Hindlimb muscle (tissue), 1 donor: ENCODE data around the gene MYOF. TPM values are rescaled to one million over a fixed set of nuclear protein-coding genes. Genes with fewer than 3 reads are reported as not detected.

Source experiments
- DNase-seq: peaks from one replicate; pipeline ENCODE4 v3.0.0-alpha.2; 2013
- polyA plus RNA-seq: library from polyadenylated mRNA; unstranded; fragments of 120-200 nt; gene quantifications from one replicate; pipeline ENCODE4 v1.2.1, GENCODE V29; 2013; ENCODE audit not compliant: insufficient read length

Gene MYOF, protein sequence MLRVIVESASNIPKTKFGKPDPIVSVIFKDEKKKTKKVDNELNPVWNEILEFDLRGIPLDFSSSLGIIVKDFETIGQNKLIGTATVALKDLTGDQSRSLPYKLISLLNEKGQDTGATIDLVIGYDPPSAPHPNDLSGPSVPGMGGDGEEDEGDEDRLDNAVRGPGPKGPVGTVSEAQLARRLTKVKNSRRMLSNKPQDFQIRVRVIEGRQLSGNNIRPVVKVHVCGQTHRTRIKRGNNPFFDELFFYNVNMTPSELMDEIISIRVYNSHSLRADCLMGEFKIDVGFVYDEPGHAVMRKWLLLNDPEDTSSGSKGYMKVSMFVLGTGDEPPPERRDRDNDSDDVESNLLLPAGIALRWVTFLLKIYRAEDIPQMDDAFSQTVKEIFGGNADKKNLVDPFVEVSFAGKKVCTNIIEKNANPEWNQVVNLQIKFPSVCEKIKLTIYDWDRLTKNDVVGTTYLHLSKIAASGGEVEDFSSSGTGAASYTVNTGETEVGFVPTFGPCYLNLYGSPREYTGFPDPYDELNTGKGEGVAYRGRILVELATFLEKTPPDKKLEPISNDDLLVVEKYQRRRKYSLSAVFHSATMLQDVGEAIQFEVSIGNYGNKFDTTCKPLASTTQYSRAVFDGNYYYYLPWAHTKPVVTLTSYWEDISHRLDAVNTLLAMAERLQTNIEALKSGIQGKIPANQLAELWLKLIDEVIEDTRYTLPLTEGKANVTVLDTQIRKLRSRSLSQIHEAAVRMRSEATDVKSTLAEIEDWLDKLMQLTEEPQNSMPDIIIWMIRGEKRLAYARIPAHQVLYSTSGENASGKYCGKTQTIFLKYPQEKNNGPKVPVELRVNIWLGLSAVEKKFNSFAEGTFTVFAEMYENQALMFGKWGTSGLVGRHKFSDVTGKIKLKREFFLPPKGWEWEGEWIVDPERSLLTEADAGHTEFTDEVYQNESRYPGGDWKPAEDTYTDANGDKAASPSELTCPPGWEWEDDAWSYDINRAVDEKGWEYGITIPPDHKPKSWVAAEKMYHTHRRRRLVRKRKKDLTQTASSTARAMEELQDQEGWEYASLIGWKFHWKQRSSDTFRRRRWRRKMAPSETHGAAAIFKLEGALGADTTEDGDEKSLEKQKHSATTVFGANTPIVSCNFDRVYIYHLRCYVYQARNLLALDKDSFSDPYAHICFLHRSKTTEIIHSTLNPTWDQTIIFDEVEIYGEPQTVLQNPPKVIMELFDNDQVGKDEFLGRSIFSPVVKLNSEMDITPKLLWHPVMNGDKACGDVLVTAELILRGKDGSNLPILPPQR (N-terminal part only)
- polyA plus RNA-seq = 51.4 TPM

- peak; percentile 83 for DNase-seq
Observed at GRCh38 chr10:93482145-93482834, at the start of gene MYOF. TSS of gene MYOF (minus strand) at chr10:93482334. CDS start at chr10:93482194, 140 bp downstream.

- no peak for DNase-seq
Observed at GRCh38 chr10:93518531-93518930, 36.4 kb upstream of the MYOF start.

DNA sequence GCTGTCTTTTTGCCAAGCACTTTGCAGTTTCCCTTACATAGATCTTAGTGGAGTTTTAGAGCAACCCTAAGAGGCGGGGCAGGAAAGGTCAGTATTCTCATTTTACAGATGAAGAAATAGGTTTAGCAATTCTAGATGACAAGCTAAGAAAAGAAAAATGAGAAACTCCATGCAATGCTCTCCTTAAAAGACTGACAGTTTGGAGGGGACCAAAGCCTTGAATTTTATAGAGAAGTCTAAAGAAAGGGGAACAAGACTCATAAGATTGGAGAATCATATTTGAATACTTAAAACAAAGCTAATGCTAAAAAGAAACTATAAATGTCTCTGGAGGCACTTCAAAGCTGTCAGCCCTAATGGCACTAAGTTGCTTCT, 33.9 kb upstream of the MYOF start:
- no peak for DNase-seq

DNA sequence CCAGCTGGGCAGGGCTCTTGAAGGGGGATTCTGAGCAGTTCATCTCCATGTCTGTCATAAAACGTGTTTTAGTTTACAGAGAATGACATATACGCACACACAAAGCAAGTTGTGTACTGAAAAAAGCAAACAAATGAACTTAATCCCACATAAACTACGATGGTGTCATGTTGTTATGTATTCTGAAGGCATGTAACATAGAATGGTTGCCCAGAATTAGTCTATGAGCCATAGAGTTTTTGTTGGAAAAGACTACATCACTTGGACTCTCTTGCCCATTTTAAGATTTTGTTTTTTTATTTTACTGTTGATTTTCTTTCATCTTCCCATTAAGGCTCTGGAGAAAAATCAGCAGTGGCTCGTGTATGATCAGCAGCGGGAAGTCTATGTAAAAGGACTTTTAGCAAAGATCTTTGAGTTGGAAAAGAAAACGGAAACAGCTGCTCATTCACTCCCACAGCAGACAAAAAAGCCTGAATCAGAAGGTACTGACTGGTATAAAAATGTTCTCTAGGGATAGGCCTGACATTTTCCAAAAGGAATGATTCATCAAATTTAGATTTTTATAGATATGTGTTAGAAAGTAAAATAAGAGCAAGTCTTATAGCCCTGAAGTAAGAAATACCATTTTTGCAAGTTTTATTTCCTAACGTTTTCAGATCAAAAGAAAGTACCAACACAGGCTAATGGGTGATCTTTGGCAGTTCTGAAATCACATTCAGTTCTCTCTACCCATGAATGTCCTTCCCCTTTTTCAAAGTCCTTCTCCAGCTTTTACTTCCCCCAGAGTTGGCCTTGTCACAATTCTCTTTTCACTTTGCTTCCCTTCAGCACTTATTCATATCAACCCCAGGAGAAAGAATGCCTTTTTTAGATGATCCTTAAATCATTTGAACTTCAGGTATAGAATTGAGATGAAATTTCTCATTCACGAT, 33.2 kb upstream of the MYOF start:
- DNase-seq = no peak

DNA sequence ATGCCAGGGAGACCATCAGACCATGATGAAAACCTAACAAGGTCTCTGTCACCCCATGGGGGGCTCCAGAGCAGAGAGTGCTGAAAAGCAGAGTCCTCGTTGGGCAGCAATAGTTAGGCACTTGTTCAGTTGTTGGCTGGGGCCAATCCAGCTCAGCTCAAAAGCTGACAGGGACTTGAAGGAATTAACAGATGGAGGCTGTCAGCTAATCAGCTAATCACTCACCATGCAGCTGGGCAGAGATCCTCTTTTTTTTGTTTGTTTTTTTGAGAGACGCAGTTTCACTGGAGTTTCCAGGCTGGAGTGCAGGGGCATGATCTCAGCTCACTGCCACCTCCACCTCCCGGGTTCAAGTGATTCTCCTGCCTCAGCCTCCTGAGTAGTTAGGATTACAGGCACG, 32.4 kb upstream of the MYOF start:
- DNase-seq = no peak

GRCh38 chr10:93513091-93513490, 31.0 kb upstream of the MYOF start:
- no peak for DNase-seq

DNA sequence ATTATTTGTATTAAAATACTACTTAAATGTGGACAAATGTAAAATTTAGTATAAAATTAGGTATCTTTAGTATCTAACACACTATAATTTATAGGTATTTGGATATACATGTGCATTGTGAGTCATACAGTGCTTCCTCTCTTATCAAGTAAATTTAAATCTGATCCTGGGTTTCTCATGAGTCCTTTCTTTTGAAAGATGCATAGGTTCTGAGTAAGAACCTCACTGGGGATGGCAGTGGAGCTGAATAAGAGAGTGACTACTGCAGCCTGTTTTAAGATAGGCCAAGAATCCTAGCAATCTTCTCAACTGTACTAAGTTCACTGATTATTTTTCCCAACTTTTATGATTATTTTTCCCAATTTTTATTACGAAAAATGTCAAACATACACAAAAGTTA, 30.4 kb upstream of the MYOF start:
- no peak for DNase-seq

DNA sequence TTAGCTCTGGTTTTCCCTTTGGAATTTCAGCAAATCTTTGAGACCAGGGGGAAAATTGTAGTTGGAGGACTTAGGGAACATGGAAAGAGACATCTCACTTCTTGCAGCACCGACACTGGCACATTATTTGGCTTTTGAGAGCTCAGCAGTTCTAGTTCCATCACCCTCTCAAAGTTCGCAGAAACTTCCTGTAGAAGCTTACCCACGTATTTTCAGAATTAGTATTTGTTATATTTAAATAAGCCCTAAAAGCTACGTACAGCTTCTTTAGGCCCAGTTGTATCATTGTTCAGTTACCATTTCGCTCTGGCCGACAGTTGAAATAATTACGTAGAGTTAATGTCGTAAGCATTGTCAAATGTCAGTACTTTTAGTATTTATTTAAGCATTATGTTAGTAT, 27.7 kb upstream of the MYOF start:
- DNase-seq = no peak

DNA sequence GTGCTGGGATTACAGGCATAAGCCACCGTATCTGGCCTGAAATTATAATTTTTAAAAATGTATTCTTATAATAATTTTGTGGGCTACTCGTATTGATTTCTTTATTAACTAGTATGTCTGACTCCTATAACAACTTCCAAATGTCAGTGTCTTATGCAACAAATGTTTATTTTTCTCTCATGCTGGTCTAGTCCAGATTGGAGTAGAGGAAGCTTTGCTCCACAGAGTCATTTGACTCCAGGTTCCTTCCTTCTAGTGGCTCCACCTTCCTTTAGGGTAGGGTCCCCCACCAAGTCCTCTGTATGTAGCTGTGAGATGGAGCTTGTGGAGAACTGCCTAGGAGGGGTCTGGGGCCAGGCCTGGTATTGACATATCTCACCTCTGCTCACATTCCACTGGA, 22.9 kb upstream of the MYOF start:
- no peak for DNase-seq

DNA sequence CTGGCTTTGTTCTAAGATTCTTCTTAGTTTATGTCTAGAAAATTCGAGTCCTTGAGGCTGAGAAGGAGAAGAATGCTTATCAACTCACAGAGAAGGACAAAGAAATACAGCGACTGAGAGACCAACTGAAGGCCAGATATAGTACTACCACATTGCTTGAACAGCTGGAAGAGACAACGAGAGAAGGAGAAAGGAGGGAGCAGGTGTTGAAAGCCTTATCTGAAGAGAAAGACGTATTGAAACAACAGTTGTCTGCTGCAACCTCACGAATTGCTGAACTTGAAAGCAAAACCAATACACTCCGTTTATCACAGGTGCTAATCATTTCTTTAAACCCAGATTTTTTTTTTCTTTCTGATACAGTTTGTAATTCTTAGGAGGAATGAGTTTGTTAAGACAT, 20.9 kb upstream of the MYOF start:
- no peak for DNase-seq

GRCh38 chr10:93501650-93502049, 19.5 kb upstream of the MYOF start:
- DNase-seq = no peak

GRCh38 chr10:93498166-93498565, 16.0 kb upstream of the MYOF start:
- no peak for DNase-seq

DNA sequence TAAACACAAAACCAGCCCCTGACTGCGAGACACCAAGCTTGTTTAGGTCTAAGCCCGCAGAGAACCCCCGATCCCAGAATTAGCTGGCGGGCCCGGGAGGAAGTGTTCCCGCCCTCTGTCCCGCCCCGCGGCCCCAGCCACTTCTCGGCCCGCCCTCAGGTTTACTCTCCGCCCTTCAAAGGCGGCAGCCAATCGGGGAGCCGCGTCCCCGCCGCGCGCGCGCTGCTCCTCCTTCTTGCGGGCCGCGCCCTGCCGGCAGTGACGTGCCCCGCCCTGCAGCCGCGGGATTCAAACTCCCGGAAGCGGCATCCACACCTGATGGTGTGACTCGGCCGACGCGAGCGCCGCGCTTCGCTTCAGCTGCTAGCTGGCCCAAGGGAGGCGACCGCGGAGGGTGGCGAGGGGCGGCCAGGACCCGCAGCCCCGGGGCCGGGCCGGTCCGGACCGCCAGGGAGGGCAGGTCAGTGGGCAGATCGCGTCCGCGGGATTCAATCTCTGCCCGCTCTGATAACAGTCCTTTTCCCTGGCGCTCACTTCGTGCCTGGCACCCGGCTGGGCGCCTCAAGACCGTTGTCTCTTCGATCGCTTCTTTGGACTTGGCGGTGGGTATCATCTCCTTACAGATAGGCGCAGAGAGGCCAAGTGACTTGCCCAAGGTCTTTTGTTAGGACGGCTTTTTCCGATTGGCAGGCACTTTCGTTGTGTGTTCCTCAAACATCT, 14.3 kb upstream of the MYOF start, which contains the start of gene CEP55:
Gene CEP55, plus strand, starts transcription at position 291 of the 720 bp plus-strand sequence. CDS start 3,440 bp downstream, outside the sequence.
- peak; percentile 95 for DNase-seq

GRCh38 chr10:93495654-93496321, 13.7 kb upstream of the MYOF start:
- peak; percentile 30 for DNase-seq

- no peak for DNase-seq
Observed at GRCh38 chr10:93494494-93494893, 12.4 kb upstream of the MYOF start.

GRCh38 chr10:93493162-93493561, 11.0 kb upstream of the MYOF start:
- DNase-seq = no peak

- DNase-seq = no peak
Observed at GRCh38 chr10:93491602-93492121, 9.5 kb upstream of the MYOF start.

- no peak for DNase-seq
Observed at GRCh38 chr10:93488956-93489528, 6.9 kb upstream of the MYOF start.

DNA sequence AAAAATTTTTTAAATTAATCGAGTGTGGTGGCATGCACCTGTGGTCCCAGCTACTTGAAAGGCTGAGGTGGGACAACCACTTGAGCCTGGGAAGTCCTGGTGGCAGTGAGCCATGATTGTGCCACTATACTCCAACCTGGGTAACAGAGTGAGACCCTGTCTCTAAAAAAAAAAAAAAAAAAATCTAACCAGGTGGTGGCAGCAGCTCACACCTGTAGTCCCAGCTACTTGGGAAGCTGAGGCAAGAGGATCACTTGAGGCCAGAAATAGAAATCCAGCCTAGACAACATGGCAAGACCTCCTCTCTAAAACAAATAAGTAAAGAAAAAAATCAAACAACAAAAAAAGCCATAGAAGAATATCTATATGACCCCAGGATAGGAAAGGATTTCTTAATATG, 3.6 kb upstream of the MYOF start:
- no peak for DNase-seq
